ENCODE measurements around the gene ACAD10.

- TF ChIP-seq SUZ12 (IDR thresholded peaks at IDR 0.05) (no peak), ELF4 (IDR thresholded peaks at IDR 0.05) (no peak), HDGF (IDR thresholded peaks at IDR 0.05; ENCODE audit: borderline replicate concordance) (no peak), NFRKB (IDR thresholded peaks at IDR 0.05) (no peak), BHLHE40 (IDR thresholded peaks at IDR 0.05; ENCODE audit: borderline replicate concordance) (no peak), FOXA1 (IDR thresholded peaks at IDR 0.05) (no peak), SP1 (IDR thresholded peaks at IDR 0.05) (no peak), LEF1 (IDR thresholded peaks at IDR 0.05; ENCODE audit: borderline replicate concordance) (no peak)
Observed at GRCh38 chr12:111753144-111753881, 67.5 kb downstream of the ACAD10 start.

All from HEK293T (cell line).